Liver (tissue), 3 donors: Measurements from ENCODE around the gene CHIC1.

ENCODE experiments used
- YY1 ChIP-seq: IDR thresholded peaks from 2 replicates; pipeline ENCODE4 v1.6.1; 2016; ENCODE audit warnings: antibody characterized with exemption, mild to moderate bottlenecking
- ZBTB33 ChIP-seq: IDR thresholded peaks from 2 replicates; pipeline ENCODE4 v1.6.1; 2016; ENCODE audit warnings: antibody characterized with exemption
- TF ChIP-seq, protein P1 (sequence below): fragments of 150-350 bp; IDR thresholded peaks from 2 replicates; pipeline ENCODE4 v1.5.1; 2017; ENCODE audit warnings: improper control_type of control experiment, low read depth, low read length; ENCODE audit not compliant: missing input control
- TF ChIP-seq, protein P2 (sequence below): IDR thresholded peaks from 2 replicates; pipeline ENCODE4 v1.6.1; 2016; ENCODE audit warnings: antibody characterized with exemption
- donor health status: healthy.
- donor health status: healthy.

DNA sequence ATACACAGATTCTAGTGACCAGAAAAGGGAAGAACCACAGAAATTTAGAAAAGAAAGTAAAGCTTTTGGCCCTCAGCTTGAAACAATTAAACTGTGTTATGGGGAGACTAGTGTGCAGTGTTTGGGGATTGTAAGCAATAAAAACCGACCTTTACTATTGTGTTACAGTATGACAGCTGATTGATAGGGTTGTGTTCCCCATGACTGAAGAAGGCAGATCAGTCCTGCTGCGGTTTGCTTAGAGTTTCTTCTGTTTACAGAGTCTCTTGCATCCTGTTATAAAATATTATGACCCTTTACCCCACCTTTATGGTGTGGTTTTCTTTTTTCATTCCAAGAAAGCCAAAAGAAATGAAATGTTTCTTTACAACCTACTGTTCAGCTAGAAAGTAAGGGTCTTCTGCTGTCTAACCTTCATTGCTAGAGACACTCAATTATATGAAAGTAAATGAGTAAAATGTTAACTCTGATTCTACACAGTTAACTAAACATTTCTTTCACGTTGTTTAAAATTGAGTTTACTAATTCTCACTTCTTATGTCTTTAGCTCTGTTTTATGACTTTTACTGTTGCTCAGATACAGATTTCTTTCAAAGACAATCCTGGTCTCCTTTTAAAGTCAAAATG, 18.1 kb downstream of the CHIC1 start:
- TF ChIP-seq, protein P1, sequence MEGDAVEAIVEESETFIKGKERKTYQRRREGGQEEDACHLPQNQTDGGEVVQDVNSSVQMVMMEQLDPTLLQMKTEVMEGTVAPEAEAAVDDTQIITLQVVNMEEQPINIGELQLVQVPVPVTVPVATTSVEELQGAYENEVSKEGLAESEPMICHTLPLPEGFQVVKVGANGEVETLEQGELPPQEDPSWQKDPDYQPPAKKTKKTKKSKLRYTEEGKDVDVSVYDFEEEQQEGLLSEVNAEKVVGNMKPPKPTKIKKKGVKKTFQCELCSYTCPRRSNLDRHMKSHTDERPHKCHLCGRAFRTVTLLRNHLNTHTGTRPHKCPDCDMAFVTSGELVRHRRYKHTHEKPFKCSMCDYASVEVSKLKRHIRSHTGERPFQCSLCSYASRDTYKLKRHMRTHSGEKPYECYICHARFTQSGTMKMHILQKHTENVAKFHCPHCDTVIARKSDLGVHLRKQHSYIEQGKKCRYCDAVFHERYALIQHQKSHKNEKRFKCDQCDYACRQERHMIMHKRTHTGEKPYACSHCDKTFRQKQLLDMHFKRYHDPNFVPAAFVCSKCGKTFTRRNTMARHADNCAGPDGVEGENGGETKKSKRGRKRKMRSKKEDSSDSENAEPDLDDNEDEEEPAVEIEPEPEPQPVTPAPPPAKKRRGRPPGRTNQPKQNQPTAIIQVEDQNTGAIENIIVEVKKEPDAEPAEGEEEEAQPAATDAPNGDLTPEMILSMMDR: no peak
- no peak for TF ChIP-seq YY1
- TF ChIP-seq, protein P2, sequence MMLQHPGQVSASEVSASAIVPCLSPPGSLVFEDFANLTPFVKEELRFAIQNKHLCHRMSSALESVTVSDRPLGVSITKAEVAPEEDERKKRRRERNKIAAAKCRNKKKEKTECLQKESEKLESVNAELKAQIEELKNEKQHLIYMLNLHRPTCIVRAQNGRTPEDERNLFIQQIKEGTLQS: no peak
- no peak for TF ChIP-seq ZBTB33
